Retinal pigment epithelial cell (primary cell): Measurements from ENCODE around the gene SLC16A8.

Experiments used
- DNase-seq: peaks from one replicate; pipeline ENCODE4 v3.0.0-alpha.2; 2010; ENCODE audit warnings: low read depth
- H3K4me3 ChIP-seq: 2 replicates; pipeline ENCODE4 v1.5.1; 2011; ENCODE audit warnings: mild to moderate bottlenecking, low read length, control low read depth, moderate library complexity
- TF ChIP-seq, protein P1 (sequence below): conservative IDR thresholded peaks from 2 replicates; pipeline ENCODE4 v1.5.1; 2011; ENCODE audit warnings: low read depth, low read length, control low read depth, inconsistent platforms

The SLC16A8 gene

DNA sequence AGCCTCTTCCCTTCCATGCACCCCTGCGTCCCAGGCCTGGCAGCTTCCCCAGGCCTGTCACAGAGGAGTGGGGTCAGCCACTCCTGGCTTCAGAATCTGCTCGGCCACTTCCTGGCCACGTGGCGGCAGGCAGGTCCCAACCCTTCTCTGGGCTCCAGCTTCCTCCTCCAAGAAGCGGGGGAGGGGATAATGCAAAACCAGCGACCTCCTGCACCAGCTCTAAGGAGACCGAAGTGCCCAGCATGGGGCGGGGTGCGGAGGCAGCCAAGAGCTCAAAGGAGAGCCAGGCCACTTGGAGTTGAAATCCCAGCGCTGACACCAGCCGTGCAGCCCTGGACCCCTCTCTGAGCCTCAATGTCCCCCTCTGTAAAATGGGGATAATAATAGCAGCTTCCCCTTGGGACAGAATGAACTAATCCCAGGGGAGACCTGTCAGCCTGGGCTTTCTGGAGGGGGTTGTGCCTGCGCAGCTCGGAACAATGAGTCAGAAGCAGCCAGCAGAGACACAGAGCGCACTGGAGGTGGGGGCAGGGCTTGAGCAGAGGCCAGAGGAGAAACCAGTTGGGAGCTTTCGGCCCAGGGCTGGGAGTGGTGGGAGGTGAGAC, 49.6 kb downstream of the SLC16A8 start:
- DNase-seq, result peak; percentile 75
- no peak overlapping the region for H3K4me3 ChIP-seq
- TF ChIP-seq, protein P1, sequence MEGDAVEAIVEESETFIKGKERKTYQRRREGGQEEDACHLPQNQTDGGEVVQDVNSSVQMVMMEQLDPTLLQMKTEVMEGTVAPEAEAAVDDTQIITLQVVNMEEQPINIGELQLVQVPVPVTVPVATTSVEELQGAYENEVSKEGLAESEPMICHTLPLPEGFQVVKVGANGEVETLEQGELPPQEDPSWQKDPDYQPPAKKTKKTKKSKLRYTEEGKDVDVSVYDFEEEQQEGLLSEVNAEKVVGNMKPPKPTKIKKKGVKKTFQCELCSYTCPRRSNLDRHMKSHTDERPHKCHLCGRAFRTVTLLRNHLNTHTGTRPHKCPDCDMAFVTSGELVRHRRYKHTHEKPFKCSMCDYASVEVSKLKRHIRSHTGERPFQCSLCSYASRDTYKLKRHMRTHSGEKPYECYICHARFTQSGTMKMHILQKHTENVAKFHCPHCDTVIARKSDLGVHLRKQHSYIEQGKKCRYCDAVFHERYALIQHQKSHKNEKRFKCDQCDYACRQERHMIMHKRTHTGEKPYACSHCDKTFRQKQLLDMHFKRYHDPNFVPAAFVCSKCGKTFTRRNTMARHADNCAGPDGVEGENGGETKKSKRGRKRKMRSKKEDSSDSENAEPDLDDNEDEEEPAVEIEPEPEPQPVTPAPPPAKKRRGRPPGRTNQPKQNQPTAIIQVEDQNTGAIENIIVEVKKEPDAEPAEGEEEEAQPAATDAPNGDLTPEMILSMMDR, result no peak

DNA sequence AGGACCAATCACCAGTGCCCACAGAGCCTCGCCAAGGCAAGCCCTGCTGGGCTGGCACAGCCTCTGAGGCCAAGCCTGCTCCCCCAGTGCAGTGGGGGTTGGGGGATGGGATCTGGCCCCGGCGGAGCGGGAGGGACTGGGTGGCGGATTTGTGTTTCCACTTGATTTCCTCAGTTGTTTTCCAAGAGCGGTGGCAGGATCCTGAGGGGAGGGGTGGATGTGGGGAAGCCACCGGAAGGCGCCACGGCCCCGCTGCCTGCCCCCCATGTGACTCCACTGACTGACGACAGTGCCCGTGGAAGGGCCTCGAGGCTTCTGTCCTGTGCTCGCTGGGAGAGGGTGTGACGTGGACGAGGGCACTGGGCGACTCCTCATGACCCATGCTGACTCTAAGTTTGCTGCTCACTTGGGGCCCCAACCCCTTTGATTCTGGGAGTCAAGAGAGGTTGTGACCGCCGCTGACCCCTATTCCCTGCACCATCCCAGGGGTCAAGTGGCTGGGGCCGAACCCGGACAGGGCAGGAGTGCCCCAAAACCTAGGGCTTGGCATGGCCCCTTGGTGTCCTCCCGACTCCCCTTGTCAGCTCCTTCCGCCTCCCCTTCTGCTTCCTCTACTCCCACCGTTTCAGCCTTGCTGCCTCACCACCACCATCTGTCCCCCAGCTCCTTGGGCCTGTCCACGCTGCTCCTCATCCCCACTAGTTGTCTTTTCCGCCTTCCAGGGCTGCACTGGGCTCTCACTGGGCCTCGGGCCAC, 50.3 kb downstream of the SLC16A8 start:
- TF ChIP-seq, protein P1, result no peak

DNA sequence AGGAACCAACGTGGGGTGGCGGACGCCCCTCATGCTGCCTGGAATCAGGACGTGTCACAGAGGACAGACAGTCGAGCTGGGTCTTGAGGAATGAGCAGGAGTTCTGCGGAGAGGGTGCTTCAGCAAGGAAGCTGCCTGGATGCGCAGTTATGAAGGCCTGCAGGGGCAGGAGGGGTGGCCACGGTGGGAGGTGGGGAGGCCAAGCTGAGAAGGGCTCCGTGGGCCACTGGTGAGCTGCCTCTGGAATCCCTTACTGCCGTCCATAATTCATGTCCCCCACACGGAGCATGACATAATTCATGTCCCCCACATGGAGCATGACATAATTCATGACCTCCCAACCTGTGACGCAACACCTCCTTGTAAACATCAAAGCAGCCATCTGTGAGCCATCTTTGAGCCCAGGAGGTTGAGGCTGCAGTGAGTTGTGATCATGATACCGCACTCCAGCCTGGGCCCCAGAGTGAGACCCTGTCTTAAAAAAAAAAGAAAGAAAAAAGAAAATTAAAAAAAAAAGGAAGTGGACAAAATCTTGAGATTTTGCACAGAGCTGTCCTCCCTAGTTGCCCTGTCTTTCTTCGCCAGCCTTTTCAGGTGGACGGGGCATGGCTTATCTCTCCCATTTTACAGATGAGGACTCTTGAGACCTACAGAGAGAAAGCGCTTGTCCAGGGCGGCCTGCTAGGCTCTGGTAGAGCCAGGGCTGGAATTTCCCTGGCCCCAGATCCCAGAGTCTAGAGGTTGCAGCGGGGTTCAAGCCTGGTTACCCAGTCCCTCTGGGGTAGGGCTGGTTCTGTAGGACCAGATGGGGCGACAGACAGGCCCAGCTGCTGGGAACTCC, 51.1 kb downstream of the SLC16A8 start:
- DNase-seq, result no peak
- TF ChIP-seq, protein P1, result no peak
- no peak overlapping the region for H3K4me3 ChIP-seq

More for the DNA sequence above, 50.3 kb downstream of the SLC16A8 start:
- H3K4me3 ChIP-seq, result no peak overlapping the region
- peak; percentile 34 for DNase-seq

DNA sequence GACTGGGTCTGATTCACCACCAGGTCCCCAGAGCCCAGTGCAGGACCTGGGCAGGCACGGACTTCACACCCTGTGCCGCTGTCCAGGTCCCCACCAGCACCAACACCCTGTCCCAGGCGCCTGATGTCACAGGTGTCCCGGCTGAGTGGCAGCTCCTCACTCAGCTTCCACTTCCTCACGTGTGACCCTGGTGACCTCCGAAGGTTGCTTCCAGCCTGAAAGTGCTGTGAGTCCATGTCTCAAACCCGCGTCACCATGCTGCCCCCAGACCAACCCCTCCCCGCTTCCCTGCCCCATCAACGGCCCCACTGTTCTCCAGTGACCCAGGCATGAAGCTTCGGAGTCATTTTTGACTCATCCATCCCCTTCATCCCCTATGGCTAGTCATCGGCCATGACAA, 52.5 kb downstream of the SLC16A8 start:
- TF ChIP-seq, protein P1, result no peak
- no peak for DNase-seq
- H3K4me3 ChIP-seq, result no peak overlapping the region

DNA sequence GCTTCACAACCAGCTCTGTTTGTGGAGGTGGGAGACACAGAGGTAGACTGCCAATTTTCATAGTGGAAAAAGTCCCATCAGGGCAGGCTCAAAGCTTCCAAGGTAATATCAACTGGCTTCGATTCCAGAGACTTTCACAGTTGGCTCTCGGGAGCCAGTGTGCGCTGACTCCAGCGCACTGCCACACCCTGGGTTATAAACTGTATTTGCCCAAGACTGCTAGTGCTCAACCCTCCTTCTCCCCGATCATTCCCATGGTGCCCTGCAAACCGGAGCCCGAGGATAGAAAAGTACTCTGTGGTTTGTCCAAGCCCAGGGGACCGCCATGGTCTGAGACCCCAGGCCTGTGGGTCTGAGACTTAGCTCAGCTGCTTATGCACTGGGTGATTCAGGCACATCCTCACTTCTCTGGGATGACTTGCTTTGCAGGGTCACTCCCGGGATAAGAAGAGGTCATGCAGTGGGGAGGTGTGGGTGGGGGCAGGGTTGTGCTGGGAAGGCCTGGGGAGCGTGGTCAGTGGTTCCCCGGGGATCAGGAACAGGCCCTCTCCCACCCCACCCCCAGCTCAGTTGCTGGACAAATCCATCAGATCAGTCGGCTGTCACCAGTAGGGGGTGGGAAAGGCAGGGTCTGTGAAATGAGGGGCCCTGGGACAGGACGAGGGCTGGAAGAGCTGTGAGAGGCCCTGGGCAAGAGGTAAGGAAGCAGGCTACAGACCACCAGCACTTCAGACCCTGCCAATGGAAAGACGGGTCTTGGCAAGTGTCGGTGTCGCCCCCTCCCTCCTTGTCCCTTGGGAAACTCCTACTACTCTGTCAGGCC, 53.5 kb downstream of the SLC16A8 start:
- no peak for DNase-seq
- TF ChIP-seq, protein P1, result no peak
- H3K4me3 ChIP-seq, result no peak overlapping the region

DNA sequence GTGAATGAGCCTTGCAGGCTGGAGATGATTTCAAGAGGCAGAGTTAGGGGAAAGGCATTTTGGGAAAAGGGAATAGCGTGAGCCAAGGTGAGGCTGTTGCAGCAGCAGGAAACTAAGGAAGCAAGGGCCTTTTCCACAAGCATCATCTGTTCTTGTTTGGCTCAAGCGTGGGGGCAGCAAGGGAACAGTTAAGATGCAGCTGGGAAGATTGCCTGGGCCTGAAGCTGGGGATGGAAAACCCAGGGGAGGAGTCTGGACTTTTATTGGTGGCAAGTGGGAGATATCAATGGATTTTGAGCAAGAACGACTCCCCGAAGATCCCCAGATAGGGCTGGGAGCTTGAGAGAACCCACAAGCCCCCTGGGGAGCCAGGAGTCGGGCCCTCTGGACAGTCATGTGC, 54.1 kb downstream of the SLC16A8 start:
- no peak overlapping the region for H3K4me3 ChIP-seq
- no peak for DNase-seq
- TF ChIP-seq, protein P1, result no peak
